Measurements from ENCODE around the gene FGFRL1.

GRCh38 chr4:1000686-1001260 lies 10.7 kb upstream of the FGFRL1 start:
- TF ChIP-seq POLR2AphosphoS5 (IDR thresholded peaks at IDR 0.05; ENCODE audit: low read depth) = no peak
- no peak for TF ChIP-seq CTCF (IDR thresholded peaks at IDR 0.05; ENCODE audit: insufficient read depth, low read length)
- no peak for TF ChIP-seq SPI1 (IDR thresholded peaks at IDR 0.05; ENCODE audit: borderline replicate concordance, low read depth)
- TF ChIP-seq REST (IDR thresholded peaks at IDR 0.05; ENCODE audit: insufficient replicate concordance, low read depth) = no peak
